GM23338 (cell line): Measurements from ENCODE around the gene C6orf15. TPM values are rescaled to one million over a fixed set of nuclear protein-coding genes. Genes with fewer than 3 reads are reported as not detected.

Experiments used
- ATAC-seq: fragments of 200-7000 bp; cut with Tn5 transposase; 3 replicates; pipeline ENCODE4 v1.9.1; 2020
- DNase-seq: peaks from one replicate; pipeline ENCODE4 v3.0.0-alpha.2; 2015; ENCODE audit warnings: low spot score
- H2AFZ ChIP-seq: fragments of 200-600 bp; sonication (generic); 2 replicates; pipeline ENCODE4 v1.8.0; 2016; ENCODE audit warnings: antibody characterized with exemption, mild to moderate bottlenecking, moderate library complexity
- H3F3A ChIP-seq: fragments of 200-600 bp; sonication (generic); replicated peaks from 2 replicates; pipeline ENCODE4 v1.8.0; 2017; ENCODE audit warnings: antibody characterized with exemption, mixed run types, low read depth
- H3K27ac ChIP-seq: fragments of 200-600 bp; sonication (generic); 2 replicates; pipeline ENCODE4 v1.6.1; 2016; ENCODE audit warnings: low read depth
- H3K27me3 ChIP-seq: fragments of 200-600 bp; sonication (generic); 2 replicates; pipeline ENCODE4 v1.8.0; 2016; ENCODE audit warnings: mild to moderate bottlenecking, mixed run types, moderate library complexity; ENCODE audit not compliant: insufficient read depth
- H3K36me3 ChIP-seq: fragments of 200-600 bp; sonication (generic); 2 replicates; pipeline ENCODE4 v1.8.0; 2016; ENCODE audit warnings: mild to moderate bottlenecking; ENCODE audit not compliant: insufficient read depth
- H3K4me1 ChIP-seq: fragments of 200-600 bp; sonication (generic); 2 replicates; pipeline ENCODE4 v1.8.0; 2016; ENCODE audit warnings: mild to moderate bottlenecking, moderate library complexity; ENCODE audit not compliant: insufficient read depth
- H3K4me2 ChIP-seq: fragments of 200-600 bp; sonication (generic); 2 replicates; pipeline ENCODE4 v1.7.1; 2017; ENCODE audit warnings: mixed run types
- H3K4me3 ChIP-seq: fragments of 200-600 bp; sonication (generic); 2 replicates; pipeline ENCODE4 v1.6.1; 2016; ENCODE audit warnings: mixed run types
- H3K79me2 ChIP-seq: fragments of 200-600 bp; sonication (generic); replicated peaks from 2 replicates; pipeline ENCODE4 v1.8.0; 2017; ENCODE audit warnings: mild to moderate bottlenecking; ENCODE audit not compliant: insufficient read depth
- H3K9me2 ChIP-seq: fragments of 200-600 bp; sonication (generic); 2 replicates; pipeline ENCODE4 v1.8.0; 2017; ENCODE audit not compliant: insufficient read depth
- H4K20me1 ChIP-seq: fragments of 200-600 bp; sonication (generic); replicated peaks from 2 replicates; pipeline ENCODE4 v1.8.0; 2017; ENCODE audit warnings: mild to moderate bottlenecking; ENCODE audit not compliant: insufficient read depth
- H3K27ac Mint-ChIP-seq: 2 replicates; pipeline ENCODE4 v1.8.0; 2020; ENCODE audit warnings: inconsistent platforms, mild to moderate bottlenecking, moderate library complexity, mixed read lengths
- H3K27me3 Mint-ChIP-seq: 3 replicates; pipeline ENCODE4 v1.8.0; 2022; ENCODE audit warnings: low read depth, mild to moderate bottlenecking, moderate library complexity, mixed read lengths, inconsistent platforms; ENCODE audit not compliant: insufficient read depth, poor library complexity
- H3K36me3 Mint-ChIP-seq: 3 replicates; pipeline ENCODE4 v1.8.0; 2021; ENCODE audit warnings: low read depth, mild to moderate bottlenecking, inconsistent platforms, moderate library complexity, mixed read lengths
- H3K4me1 Mint-ChIP-seq: 3 replicates; pipeline ENCODE4 v1.8.0; 2020; ENCODE audit warnings: mild to moderate bottlenecking, inconsistent platforms, mixed read lengths
- H3K4me3 Mint-ChIP-seq: 3 replicates; pipeline ENCODE4 v1.8.0; 2021; ENCODE audit warnings: moderate library complexity, mild to moderate bottlenecking, inconsistent platforms, mixed read lengths
- H3K9me3 Mint-ChIP-seq: 3 replicates; pipeline ENCODE4 v1.8.0; 2020; ENCODE audit warnings: moderate library complexity, mild to moderate bottlenecking, inconsistent platforms, mixed read lengths
- CREB1 ChIP-seq: fragments of 250-450 bp; sonication (Bioruptor Pico); IDR thresholded peaks from 2 replicates; pipeline ENCODE4 v1.5.0; 2020; ENCODE audit warnings: low read depth, mild to moderate bottlenecking, moderate library complexity
- EZH2 ChIP-seq: fragments of 200-600 bp; sonication (generic); IDR thresholded peaks from one replicate; pipeline ENCODE4 v1.8.0; 2017; ENCODE audit warnings: antibody characterized with exemption, mild to moderate bottlenecking, low read depth; ENCODE audit not compliant: unreplicated experiment
- EZH2phosphoT487 ChIP-seq: fragments of 200-600 bp; sonication (generic); IDR thresholded peaks from one replicate; pipeline ENCODE4 v1.8.1; 2018; ENCODE audit warnings: antibody characterized with exemption; ENCODE audit not compliant: unreplicated experiment
- JUNB ChIP-seq: IDR thresholded peaks from one replicate; pipeline ENCODE4 v1.6.1; 2016; ENCODE audit warnings: antibody characterized with exemption; ENCODE audit not compliant: unreplicated experiment
- NANOG ChIP-seq: IDR thresholded peaks from 2 replicates; pipeline ENCODE4 v1.6.1; 2016; ENCODE audit warnings: antibody characterized with exemption, borderline replicate concordance
- POLR2AphosphoS5 ChIP-seq: IDR thresholded peaks from 2 replicates; pipeline ENCODE4 v1.6.1; 2016; ENCODE audit warnings: antibody characterized with exemption, low read depth
- STAT1 ChIP-seq: IDR thresholded peaks from one replicate; pipeline ENCODE4 v1.6.1; 2016; ENCODE audit warnings: antibody characterized with exemption; ENCODE audit not compliant: unreplicated experiment
- ZNF114 ChIP-seq: fragments of 250-450 bp; sonication (Bioruptor Pico); IDR thresholded peaks from 2 replicates; pipeline ENCODE4 v1.5.0; 2020; ENCODE audit warnings: mild to moderate bottlenecking, moderate library complexity
- ZNF331 ChIP-seq: fragments of 250-450 bp; sonication (Bioruptor Pico); IDR thresholded peaks from 2 replicates; pipeline ENCODE4 v1.5.0; 2020; ENCODE audit warnings: low read depth, mild to moderate bottlenecking, moderate library complexity
- polyA plus RNA-seq: library from polyadenylated mRNA; unstranded; fragments of >200 nt; fragmentation: Nextera tagmentation; extraction: Ambion mirVana; gene quantifications from 2 replicates; pipeline ENCODE4 v1.2.1, GENCODE V29; 2016
- total RNA-seq: library from RNA; depleted of rRNA; stranded (reverse); fragments of >200 nt; shearing (Covaris generic); gene quantifications from 2 replicates; pipeline ENCODE4 v1.2.3, GENCODE V29; 2014
- TF ChIP-seq, protein P1 (sequence below): IDR thresholded peaks from one replicate; pipeline ENCODE4 v1.6.1; 2018; ENCODE audit warnings: antibody characterized with exemption; ENCODE audit not compliant: unreplicated experiment
- TF ChIP-seq, protein P2 (sequence below): fragments of 250-450 bp; sonication (Bioruptor Pico); IDR thresholded peaks from 2 replicates; pipeline ENCODE4 v1.5.0; 2020; ENCODE audit warnings: mild to moderate bottlenecking, moderate library complexity
- TF ChIP-seq, protein P3 (sequence below), 2 experiments: fragments of 200-600 bp in 1 of 2; sonication (generic) in 1 of 2; conservative IDR thresholded peaks; 2 replicates each; pipeline versions ENCODE4 v1.5.1 to v1.6.1; 2016 to 2017; ENCODE audit warnings: antibody characterized with exemption in 2 of 2, low read depth in 2 of 2, mild to moderate bottlenecking in 2 of 2, moderate library complexity in 1 of 2
- TF ChIP-seq, protein P4 (sequence below): IDR thresholded peaks from 2 replicates; pipeline ENCODE4 v1.6.1; 2016; ENCODE audit warnings: antibody characterized with exemption

C6orf15 gene
- total and polyA plus RNA-seq, 2 experiments from 2014 or later, result not detected

DNA sequence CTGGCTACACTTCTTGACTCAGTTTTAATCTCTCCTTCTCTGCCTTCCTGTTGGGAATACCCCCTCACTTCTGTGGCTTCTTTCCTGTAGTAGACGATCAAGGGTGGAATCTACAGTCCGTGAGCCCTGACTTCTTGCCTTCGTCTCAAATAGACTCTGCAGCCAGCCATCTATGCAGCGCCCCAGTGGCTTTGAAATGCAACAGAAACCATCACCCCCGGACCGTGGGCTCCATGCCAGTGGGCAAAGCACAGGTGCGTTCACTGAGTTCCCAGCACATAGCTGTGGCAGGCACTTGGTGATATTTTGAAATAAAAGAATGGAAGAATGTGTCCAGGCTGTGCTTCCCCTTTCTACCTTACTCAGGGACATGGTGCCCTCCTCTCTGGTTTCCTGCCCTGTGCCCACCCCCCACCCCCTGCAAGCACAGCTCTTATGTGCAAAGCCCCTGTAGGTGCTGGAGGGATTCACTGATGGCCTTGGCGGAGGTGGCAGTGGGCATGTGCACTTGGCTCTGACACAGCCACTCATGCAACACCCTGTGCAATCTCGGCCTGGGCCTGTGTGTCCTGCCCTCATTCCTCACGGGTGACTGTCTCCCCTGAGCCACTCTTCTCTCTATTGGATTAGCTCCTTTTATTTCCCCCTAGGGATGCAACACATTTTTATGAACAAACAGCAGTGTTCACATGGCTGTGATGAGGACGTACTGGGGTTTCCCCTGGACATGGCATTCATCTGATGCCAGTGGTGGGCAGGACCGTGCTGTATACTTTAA is 13.4 kb upstream of the C6orf15 start:
- no peak for TF ChIP-seq JUNB
- no peak for TF ChIP-seq STAT1
- TF ChIP-seq, protein P1, sequence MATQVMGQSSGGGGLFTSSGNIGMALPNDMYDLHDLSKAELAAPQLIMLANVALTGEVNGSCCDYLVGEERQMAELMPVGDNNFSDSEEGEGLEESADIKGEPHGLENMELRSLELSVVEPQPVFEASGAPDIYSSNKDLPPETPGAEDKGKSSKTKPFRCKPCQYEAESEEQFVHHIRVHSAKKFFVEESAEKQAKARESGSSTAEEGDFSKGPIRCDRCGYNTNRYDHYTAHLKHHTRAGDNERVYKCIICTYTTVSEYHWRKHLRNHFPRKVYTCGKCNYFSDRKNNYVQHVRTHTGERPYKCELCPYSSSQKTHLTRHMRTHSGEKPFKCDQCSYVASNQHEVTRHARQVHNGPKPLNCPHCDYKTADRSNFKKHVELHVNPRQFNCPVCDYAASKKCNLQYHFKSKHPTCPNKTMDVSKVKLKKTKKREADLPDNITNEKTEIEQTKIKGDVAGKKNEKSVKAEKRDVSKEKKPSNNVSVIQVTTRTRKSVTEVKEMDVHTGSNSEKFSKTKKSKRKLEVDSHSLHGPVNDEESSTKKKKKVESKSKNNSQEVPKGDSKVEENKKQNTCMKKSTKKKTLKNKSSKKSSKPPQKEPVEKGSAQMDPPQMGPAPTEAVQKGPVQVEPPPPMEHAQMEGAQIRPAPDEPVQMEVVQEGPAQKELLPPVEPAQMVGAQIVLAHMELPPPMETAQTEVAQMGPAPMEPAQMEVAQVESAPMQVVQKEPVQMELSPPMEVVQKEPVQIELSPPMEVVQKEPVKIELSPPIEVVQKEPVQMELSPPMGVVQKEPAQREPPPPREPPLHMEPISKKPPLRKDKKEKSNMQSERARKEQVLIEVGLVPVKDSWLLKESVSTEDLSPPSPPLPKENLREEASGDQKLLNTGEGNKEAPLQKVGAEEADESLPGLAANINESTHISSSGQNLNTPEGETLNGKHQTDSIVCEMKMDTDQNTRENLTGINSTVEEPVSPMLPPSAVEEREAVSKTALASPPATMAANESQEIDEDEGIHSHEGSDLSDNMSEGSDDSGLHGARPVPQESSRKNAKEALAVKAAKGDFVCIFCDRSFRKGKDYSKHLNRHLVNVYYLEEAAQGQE, result no peak
- no peak for TF ChIP-seq CREB1 (CRISPR knock-in tag)
- no peak for TF ChIP-seq EZH2
- TF ChIP-seq EZH2phosphoT487, result no peak
- TF ChIP-seq, protein P2, sequence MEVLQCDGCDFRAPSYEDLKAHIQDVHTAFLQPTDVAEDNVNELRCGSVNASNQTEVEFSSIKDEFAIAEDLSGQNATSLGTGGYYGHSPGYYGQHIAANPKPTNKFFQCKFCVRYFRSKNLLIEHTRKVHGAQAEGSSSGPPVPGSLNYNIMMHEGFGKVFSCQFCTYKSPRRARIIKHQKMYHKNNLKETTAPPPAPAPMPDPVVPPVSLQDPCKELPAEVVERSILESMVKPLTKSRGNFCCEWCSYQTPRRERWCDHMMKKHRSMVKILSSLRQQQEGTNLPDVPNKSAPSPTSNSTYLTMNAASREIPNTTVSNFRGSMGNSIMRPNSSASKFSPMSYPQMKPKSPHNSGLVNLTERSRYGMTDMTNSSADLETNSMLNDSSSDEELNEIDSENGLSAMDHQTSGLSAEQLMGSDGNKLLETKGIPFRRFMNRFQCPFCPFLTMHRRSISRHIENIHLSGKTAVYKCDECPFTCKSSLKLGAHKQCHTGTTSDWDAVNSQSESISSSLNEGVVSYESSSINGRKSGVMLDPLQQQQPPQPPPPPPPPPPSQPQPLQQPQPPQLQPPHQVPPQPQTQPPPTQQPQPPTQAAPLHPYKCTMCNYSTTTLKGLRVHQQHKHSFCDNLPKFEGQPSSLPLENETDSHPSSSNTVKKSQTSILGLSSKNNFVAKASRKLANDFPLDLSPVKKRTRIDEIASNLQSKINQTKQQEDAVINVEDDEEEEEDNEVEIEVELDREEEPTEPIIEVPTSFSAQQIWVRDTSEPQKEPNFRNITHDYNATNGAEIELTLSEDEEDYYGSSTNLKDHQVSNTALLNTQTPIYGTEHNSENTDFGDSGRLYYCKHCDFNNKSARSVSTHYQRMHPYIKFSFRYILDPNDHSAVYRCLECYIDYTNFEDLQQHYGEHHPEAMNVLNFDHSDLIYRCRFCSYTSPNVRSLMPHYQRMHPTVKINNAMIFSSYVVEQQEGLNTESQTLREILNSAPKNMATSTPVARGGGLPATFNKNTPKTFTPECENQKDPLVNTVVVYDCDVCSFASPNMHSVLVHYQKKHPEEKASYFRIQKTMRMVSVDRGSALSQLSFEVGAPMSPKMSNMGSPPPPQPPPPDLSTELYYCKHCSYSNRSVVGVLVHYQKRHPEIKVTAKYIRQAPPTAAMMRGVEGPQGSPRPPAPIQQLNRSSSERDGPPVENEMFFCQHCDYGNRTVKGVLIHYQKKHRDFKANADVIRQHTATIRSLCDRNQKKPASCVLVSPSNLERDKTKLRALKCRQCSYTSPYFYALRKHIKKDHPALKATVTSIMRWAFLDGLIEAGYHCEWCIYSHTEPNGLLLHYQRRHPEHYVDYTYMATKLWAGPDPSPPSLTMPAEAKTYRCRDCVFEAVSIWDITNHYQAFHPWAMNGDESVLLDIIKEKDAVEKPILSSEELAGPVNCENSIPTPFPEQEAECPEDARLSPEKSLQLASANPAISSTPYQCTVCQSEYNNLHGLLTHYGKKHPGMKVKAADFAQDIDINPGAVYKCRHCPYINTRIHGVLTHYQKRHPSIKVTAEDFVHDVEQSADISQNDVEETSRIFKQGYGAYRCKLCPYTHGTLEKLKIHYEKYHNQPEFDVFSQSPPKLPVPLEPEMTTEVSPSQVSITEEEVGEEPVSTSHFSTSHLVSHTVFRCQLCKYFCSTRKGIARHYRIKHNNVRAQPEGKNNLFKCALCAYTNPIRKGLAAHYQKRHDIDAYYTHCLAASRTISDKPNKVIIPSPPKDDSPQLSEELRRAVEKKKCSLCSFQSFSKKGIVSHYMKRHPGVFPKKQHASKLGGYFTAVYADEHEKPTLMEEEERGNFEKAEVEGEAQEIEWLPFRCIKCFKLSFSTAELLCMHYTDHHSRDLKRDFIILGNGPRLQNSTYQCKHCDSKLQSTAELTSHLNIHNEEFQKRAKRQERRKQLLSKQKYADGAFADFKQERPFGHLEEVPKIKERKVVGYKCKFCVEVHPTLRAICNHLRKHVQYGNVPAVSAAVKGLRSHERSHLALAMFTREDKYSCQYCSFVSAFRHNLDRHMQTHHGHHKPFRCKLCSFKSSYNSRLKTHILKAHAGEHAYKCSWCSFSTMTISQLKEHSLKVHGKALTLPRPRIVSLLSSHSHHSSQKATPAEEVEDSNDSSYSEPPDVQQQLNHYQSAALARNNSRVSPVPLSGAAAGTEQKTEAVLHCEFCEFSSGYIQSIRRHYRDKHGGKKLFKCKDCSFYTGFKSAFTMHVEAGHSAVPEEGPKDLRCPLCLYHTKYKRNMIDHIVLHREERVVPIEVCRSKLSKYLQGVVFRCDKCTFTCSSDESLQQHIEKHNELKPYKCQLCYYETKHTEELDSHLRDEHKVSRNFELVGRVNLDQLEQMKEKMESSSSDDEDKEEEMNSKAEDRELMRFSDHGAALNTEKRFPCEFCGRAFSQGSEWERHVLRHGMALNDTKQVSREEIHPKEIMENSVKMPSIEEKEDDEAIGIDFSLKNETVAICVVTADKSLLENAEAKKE (CRISPR knock-in tag), result no peak
- TF ChIP-seq POLR2AphosphoS5, result no peak
- TF ChIP-seq, protein P3, sequence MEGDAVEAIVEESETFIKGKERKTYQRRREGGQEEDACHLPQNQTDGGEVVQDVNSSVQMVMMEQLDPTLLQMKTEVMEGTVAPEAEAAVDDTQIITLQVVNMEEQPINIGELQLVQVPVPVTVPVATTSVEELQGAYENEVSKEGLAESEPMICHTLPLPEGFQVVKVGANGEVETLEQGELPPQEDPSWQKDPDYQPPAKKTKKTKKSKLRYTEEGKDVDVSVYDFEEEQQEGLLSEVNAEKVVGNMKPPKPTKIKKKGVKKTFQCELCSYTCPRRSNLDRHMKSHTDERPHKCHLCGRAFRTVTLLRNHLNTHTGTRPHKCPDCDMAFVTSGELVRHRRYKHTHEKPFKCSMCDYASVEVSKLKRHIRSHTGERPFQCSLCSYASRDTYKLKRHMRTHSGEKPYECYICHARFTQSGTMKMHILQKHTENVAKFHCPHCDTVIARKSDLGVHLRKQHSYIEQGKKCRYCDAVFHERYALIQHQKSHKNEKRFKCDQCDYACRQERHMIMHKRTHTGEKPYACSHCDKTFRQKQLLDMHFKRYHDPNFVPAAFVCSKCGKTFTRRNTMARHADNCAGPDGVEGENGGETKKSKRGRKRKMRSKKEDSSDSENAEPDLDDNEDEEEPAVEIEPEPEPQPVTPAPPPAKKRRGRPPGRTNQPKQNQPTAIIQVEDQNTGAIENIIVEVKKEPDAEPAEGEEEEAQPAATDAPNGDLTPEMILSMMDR (conservative IDR thresholded peaks at IDR 0.05; ENCODE audit: low read depth in 2 of 2), result no peak
- TF ChIP-seq ZNF331 (CRISPR knock-in tag), result no peak
- TF ChIP-seq NANOG, result no peak
- TF ChIP-seq, protein P4, sequence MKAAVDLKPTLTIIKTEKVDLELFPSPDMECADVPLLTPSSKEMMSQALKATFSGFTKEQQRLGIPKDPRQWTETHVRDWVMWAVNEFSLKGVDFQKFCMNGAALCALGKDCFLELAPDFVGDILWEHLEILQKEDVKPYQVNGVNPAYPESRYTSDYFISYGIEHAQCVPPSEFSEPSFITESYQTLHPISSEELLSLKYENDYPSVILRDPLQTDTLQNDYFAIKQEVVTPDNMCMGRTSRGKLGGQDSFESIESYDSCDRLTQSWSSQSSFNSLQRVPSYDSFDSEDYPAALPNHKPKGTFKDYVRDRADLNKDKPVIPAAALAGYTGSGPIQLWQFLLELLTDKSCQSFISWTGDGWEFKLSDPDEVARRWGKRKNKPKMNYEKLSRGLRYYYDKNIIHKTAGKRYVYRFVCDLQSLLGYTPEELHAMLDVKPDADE, result no peak
- TF ChIP-seq ZNF114 (CRISPR knock-in tag), result no peak
- no peak overlapping the region for H3K4me3 ChIP-seq
- H3K27ac ChIP-seq, result no peak overlapping the region
- H3K4me1 Mint-ChIP-seq, result peaks cover 24% of the 10 kb centered on the region
- no peak for DNase-seq
- no peaks in the 10 kb centered on the region for H4K20me1 ChIP-seq
- H3K4me1 ChIP-seq, result 0 out of 2 replicates have a peak, but pooled peaks cover 4% of the 10 kb centered on the region
- H3K79me2 ChIP-seq, result no peaks in the 10 kb centered on the region
- H3K4me3 Mint-ChIP-seq, result no peak overlapping the region
- H3K27ac Mint-ChIP-seq, result no peak overlapping the region
- ATAC-seq, result no peak
- peaks cover 12% of the 10 kb centered on the region for H3K27me3 Mint-ChIP-seq
- no peaks in the 10 kb centered on the region for H3K9me2 ChIP-seq
- H3K4me2 ChIP-seq, result no peak overlapping the region
- H3K36me3 Mint-ChIP-seq, result no peaks in the 10 kb centered on the region
- no peaks in the 10 kb centered on the region for H3K36me3 ChIP-seq
- no peaks in the 10 kb centered on the region for H3K27me3 ChIP-seq
- H3F3A ChIP-seq, result 0 out of 2 replicates have a peak, but pooled peaks cover 4% of the 10 kb centered on the region
- no peak overlapping the region; the same call in 1 of the 2 replicates for H2AFZ ChIP-seq
- H3K9me3 Mint-ChIP-seq, result no peaks in the 10 kb centered on the region; the same call in 2 of the 3 replicates
